Epithelial cell of esophagus (primary cell): ENCODE data around the gene IL9.
"Not testable (repeated sequence)": the region's sequence is repeated elsewhere in the genome, so short reads cannot be mapped to it uniquely, and the experiment has no call there.

Experiments
- DNase-seq: peaks from one replicate; pipeline ENCODE4 v3.0.0; 2010; ENCODE audit warnings: low read depth
- H3K4me3 ChIP-seq: 2 replicates; pipeline ENCODE4 v1.5.1; 2011; ENCODE audit warnings: mild to moderate bottlenecking, low read length, control low read depth
- TF ChIP-seq, protein P1 (sequence below): IDR thresholded peaks from 2 replicates; pipeline ENCODE4 v1.5.1; 2011; ENCODE audit warnings: low read depth, mild to moderate bottlenecking, low read length, control low read depth, inconsistent platforms; ENCODE audit not compliant: insufficient read depth; ENCODE audit errors: missing control alignments

Gene IL9

DNA sequence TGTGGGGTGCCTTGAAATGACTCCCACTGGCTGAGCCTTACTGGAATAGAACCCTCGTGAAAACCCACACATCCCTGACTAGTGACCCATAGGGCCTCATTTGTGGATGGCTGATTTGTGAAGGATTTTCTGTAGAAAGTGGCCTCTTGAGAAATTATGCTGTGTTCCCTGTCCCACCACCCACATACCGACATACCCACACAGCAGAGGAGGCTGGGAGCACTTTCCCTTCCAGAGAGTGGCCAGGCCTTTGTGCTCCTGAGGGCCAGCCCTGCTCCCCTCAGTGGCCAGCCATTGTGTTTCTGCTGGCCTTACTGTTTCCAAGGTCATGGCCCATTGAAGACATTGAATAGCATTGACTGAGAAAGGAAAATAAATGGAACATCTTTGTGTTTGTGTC lies 29.6 kb downstream of the IL9 start:
- DNase-seq = no peak
- TF ChIP-seq, protein P1, sequence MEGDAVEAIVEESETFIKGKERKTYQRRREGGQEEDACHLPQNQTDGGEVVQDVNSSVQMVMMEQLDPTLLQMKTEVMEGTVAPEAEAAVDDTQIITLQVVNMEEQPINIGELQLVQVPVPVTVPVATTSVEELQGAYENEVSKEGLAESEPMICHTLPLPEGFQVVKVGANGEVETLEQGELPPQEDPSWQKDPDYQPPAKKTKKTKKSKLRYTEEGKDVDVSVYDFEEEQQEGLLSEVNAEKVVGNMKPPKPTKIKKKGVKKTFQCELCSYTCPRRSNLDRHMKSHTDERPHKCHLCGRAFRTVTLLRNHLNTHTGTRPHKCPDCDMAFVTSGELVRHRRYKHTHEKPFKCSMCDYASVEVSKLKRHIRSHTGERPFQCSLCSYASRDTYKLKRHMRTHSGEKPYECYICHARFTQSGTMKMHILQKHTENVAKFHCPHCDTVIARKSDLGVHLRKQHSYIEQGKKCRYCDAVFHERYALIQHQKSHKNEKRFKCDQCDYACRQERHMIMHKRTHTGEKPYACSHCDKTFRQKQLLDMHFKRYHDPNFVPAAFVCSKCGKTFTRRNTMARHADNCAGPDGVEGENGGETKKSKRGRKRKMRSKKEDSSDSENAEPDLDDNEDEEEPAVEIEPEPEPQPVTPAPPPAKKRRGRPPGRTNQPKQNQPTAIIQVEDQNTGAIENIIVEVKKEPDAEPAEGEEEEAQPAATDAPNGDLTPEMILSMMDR = no peak
- no peak overlapping the region for H3K4me3 ChIP-seq

DNA sequence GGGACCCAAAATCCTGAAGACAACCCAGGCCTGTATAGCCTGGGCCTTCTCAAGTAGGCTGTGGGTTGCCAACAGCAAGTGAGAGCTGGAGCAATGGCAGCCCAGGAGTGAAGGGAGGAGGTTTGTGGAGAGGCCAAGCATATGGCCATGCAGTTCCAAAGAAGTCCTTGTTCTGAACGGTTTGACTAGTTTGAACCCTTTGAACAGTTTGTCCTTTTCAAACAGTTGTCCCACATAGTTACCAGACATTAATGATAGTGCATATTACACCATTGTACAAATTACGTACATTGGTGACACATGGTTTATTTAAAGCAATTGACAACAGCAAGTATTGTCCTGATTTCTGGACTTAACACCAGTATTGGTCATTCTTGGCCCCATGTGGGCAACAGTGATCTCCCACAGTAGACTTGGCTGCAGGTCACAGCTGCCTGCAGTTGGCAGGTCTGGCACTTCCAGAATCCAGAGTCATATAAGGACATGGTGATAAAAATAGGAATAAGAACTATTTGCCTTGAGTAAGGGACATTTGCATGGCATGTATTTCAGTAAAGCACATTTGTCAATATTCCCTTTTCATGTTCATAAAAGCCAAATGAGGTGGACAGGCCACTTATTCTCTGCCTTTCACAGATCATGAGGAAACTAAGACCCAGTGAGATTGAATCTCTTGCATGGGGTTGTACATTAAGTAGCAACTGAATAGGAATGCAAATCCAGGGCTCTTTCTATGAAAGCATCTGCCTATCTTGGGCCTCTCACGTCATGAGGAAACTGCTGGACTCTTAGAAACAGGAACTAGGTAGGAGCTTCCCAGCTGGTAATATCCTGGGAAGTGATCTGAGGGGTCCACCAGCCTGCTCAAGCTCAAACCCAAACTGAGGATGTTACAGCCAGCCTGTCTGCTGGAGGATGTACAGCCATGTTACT lies 30.9 kb downstream of the IL9 start:
- TF ChIP-seq, protein P1 = no peak

DNA sequence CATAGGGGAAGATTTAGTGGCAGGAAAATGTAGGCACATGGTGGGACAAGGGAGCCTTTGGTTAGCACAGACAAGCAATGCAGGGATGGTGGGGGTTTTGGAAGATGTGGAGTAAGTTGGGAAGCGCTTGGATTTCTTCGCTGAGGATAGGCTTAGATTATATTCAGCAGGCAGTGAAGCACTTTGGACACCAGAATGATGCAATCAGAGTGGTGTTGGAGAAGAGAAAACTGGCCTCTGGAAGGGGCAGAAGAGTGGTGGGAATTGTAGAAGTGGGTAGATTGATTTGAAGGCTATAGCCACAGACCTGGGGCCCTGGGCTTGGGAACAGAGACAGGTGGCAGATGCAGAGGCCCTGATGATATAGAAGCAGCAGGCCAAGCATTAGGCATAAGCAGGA lies 32.9 kb downstream of the IL9 start:
- no peak for DNase-seq
- H3K4me3 ChIP-seq = no peak overlapping the region
- TF ChIP-seq, protein P1 = no peak

More for the DNA sequence above, 30.9 kb downstream of the IL9 start:
- DNase-seq = no peak
- no peak overlapping the region for H3K4me3 ChIP-seq

DNA sequence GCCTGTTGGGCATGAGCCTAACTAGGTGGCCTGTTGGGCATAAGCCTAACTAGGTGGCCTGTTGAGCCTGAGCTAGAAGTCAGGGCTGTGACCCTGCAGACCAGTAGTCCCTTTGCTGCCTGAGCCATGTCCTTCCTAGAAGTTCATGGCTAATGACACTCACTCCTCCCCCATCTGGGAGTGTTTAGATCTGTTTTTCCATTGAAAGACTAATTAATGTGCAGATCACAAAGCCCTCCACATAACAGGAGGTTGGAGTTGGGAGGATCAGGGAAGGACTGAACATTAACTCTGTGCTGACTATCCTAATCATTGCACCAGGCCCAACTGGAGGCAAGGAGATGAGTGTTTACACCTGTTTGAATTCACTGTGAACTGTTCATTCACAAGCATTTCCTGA lies 33.6 kb downstream of the IL9 start:
- no peak for DNase-seq
- TF ChIP-seq, protein P1 = no peak
- H3K4me3 ChIP-seq = no peak overlapping the region

DNA sequence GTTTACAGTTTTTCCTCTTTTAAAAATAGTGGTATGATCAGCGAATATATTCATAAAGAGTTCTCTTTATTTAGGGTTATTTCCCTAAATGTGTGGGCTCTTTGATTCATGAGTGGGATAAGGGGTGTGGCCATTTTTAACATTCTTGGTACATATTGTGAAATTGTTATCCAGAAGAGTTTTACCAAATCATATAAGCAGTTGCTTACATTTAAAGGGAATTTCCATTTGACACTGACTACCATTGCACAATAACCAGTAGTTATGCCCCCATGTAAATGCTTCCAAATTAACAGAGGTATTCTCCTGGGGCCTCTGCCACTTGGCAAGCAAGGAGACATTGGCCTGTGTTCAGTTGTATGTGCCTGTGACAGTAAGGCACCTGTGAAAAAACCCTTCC lies 34.0 kb downstream of the IL9 start:
- DNase-seq = no peak
- TF ChIP-seq, protein P1 = no peak
- no peak overlapping the region for H3K4me3 ChIP-seq

DNA sequence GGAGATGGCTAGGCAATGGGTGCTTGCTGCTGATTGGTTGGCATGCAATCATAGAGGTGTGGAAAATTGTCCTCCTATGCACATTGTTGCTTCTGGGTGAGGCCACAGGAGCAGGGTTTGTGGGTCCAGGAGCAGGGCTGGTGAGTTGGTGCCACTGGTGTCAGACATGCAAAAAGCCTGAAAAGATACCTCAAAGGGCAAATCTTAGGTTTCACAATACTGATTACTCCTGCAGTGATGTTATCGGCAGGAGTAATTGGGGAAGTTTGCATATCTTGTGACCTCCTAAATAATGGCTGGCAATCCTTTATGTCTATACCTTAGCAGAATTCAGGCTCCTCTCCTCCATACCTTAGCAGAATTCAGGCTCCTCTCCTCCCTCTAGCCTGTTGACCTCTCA lies 36.0 kb downstream of the IL9 start:
- DNase-seq = no peak
- TF ChIP-seq, protein P1 = no peak

DNA sequence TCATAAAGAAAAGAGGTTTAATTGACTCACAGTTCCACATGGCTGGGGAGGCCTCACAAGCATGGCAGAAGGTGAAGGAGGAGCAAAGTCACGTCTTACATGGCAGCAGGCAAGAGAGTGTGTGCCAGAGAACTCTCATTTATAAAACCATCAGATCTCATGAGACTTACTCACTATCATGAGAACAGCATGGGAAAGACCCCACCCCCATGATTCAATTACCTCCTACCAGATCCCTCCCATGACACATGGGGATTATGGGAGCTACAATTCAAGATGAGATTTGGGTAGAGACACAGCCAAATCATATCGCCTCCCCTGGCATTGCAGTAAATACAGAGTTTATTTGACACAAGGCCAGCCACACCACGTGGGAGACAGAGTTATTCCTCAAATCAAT lies 36.5 kb downstream of the IL9 start:
- not testable (repeated sequence) for H3K4me3 ChIP-seq, DNase-seq

More for the DNA sequence above, 36.0 kb downstream of the IL9 start:
- no peak overlapping the region for H3K4me3 ChIP-seq
